GM21529 (cell line): ENCODE measurements around the gene CORO1A.
A peak's percentile ranks its signal among the peaks of the same experiment; 100 is the strongest.
"Not testable (repeated sequence)": the region's sequence is repeated elsewhere in the genome, so short reads cannot be mapped to it uniquely, and the experiment has no call there.

Source experiments
- ATAC-seq: cut with Tn5 transposase; IDR thresholded peaks from one replicate; pipeline ENCODE4 v1.9.1; 2021; ENCODE audit not compliant: unreplicated experiment

Gene CORO1A

GRCh38 chr16:30169416-30169815, 14.0 kb upstream of the CORO1A start:
- ATAC-seq = not testable (repeated sequence)

- not testable (repeated sequence) for ATAC-seq
Observed at GRCh38 chr16:30170145-30170544, 13.3 kb upstream of the CORO1A start.

GRCh38 chr16:30173054-30173453, 10.3 kb upstream of the CORO1A start:
- ATAC-seq = no peak

GRCh38 chr16:30176876-30177275, 6.5 kb upstream of the CORO1A start:
- ATAC-seq = not testable (repeated sequence)

GRCh38 chr16:30179195-30179594, 4.2 kb upstream of the CORO1A start:
- ATAC-seq = no peak

- no peak for ATAC-seq
Observed at GRCh38 chr16:30179931-30180330, 3.5 kb upstream of the CORO1A start.

- ATAC-seq = no peak
Observed at GRCh38 chr16:30180741-30181140, 2.7 kb upstream of the CORO1A start.

GRCh38 chr16:30184096-30184890, 891 bp downstream of the CORO1A start:
- peak; percentile 20 for ATAC-seq

- ATAC-seq = peak; percentile 1
Observed at GRCh38 chr16:30184891-30185682, 1.7 kb downstream of the CORO1A start.

GRCh38 chr16:30185683-30186421, 2.5 kb downstream of the CORO1A start:
- ATAC-seq = peak; percentile 32

- no peak for ATAC-seq
Observed at GRCh38 chr16:30186444-30186781, 3.0 kb downstream of the CORO1A start.

GRCh38 chr16:30186782-30187555, 3.6 kb downstream of the CORO1A start:
- no peak for ATAC-seq

GRCh38 chr16:30187556-30187865, 4.1 kb downstream of the CORO1A start:
- ATAC-seq = no peak

GRCh38 chr16:30187971-30188561, 4.7 kb downstream of the CORO1A start:
- ATAC-seq = no peak

GRCh38 chr16:30191158-30191557, 7.8 kb downstream of the CORO1A start:
- ATAC-seq = not testable (repeated sequence)

- ATAC-seq = peak; percentile 13
Observed at GRCh38 chr16:30193098-30193497, 9.7 kb downstream of the CORO1A start.

GRCh38 chr16:30193615-30194014, 10.2 kb downstream of the CORO1A start, which contains the start of the genes BOLA2B and SLX1A:
Gene BOLA2B (minus strand): TSS chr16:30193666. CDS start chr16:30193595, 71 bp downstream.
Gene SLX1A (plus strand): TSS chr16:30193875. CDS start chr16:30194085, 210 bp downstream.
- peak; percentile 81 for ATAC-seq

GRCh38 chr16:30194172-30194925, 10.9 kb downstream of the CORO1A start:
- peak; percentile 58 for ATAC-seq

GRCh38 chr16:30197001-30197400, 13.6 kb downstream of the CORO1A start:
- ATAC-seq = not testable (repeated sequence)

GRCh38 chr16:30199049-30199448, 15.6 kb downstream of the CORO1A start, which contains the start of gene SULT1A3:
Gene SULT1A3 (plus strand): TSS chr16:30199255. CDS start chr16:30200729, 1,474 bp downstream.
- not testable (repeated sequence) for ATAC-seq
